HG03571 (cell line): ENCODE results near the gene STN1.

ENCODE experiments used
- ATAC-seq: cut with Tn5 transposase; IDR thresholded peaks from one replicate; pipeline ENCODE4 v1.9.1; 2021; ENCODE audit not compliant: unreplicated experiment

Gene STN1

DNA sequence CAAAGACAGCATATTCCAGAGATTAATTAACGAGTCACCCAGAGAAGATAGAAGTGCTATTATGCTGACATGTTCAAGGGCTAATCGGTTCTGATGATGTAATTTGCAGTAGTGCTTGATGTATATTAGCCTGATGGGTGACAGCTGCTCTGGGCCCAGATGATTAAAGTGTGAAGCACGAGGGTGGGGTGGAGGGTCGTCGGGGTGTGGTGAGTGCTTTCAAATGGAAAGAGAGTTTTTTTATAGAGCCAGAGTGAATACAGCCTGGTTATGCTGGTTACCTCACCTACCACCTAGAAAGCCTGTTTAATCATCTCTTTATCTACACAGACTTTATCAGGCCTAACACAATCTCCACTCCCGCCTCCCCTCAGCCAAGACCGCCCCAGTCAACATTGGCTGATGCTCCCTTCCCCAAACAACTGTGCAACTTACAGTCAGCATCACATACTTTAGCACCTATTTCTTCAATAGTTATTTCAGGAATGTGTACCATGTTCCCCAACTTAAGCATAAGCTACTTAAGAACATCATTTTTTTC, 11.5 kb upstream of the STN1 start:
- ATAC-seq, result no peak

- ATAC-seq, result no peak
Measured at GRCh38 chr10:103928784-103929183, 10.8 kb upstream of the STN1 start.

GRCh38 chr10:103926722-103927319, 8.8 kb upstream of the STN1 start:
- ATAC-seq, result no peak

GRCh38 chr10:103925591-103925990, 7.6 kb upstream of the STN1 start:
- ATAC-seq, result no peak

- ATAC-seq, result no peak
Measured at GRCh38 chr10:103923502-103923901, 5.5 kb upstream of the STN1 start.

GRCh38 chr10:103922659-103923058, 4.7 kb upstream of the STN1 start:
- ATAC-seq, result no peak

- ATAC-seq, result no peak
Measured at GRCh38 chr10:103921750-103922195, 3.8 kb upstream of the STN1 start.

DNA sequence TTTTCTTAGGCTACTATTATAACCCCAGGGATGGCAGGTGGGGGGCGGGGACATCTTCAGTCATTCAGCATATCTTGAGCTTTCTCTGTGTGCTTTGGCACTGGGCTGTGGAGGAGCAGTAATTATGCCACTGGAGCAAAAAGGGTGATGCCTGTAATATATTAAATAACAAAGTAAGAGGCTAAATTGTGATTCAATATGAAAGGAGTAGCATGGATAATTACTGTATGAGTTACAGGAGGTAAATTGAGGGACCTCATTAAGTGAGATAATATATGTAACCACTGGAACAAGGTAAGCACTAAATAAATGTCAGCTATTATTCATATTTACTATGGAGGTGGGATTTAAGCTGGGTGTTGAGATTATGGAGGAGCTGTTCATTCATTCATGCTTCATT, 3.3 kb upstream of the STN1 start:
- no peak for ATAC-seq

- no peak for ATAC-seq
Measured at GRCh38 chr10:103919648-103920025, 1.7 kb upstream of the STN1 start.

GRCh38 chr10:103917302-103918052, 507 bp downstream of the STN1 start:
- ATAC-seq, result peak; percentile 6

DNA sequence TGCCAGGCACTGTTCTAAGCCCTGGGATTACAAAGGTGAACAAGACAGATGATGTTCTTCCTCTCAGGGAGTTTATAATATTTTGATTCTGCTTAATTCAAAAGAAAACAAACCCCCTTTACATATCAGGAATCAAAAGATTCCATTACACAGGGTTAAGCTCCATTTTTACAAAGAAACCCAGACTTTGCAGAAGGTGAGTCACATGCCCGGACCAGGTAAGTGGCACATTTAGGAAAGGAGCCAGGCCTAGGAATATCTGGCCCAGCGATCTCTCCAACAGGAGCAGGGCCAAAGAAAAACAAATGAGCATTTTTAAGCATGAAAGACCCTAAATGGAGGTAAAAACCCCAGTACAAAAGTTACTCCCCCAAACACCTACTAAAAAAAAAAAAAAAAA, 1.1 kb downstream of the STN1 start:
- ATAC-seq, result no peak

DNA sequence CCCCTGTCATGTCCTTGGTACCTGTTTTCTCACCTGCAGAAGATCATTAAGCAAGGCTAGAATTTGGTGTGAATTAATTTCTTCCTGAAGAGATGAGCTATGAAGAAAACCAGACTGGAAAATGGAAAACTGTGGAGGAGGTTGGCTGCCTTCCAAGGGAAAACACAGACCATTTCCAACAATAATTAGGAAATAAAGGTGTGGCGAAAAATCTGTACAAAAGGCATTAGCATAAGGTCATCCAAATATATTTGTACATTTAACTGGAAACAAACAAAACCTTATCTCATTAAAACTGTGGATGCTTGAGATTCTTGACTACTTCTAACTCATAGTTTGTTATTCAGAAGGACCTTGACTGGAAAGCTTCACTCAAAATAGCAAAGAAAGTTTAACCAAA, 1.7 kb downstream of the STN1 start:
- no peak for ATAC-seq

GRCh38 chr10:103915796-103916195, 2.2 kb downstream of the STN1 start:
- no peak for ATAC-seq

- ATAC-seq, result no peak
Measured at GRCh38 chr10:103912759-103913158, 5.2 kb downstream of the STN1 start.

GRCh38 chr10:103911021-103911459, 6.9 kb downstream of the STN1 start:
- no peak for ATAC-seq

- no peak for ATAC-seq
Measured at GRCh38 chr10:103910442-103911012, 7.5 kb downstream of the STN1 start.

DNA sequence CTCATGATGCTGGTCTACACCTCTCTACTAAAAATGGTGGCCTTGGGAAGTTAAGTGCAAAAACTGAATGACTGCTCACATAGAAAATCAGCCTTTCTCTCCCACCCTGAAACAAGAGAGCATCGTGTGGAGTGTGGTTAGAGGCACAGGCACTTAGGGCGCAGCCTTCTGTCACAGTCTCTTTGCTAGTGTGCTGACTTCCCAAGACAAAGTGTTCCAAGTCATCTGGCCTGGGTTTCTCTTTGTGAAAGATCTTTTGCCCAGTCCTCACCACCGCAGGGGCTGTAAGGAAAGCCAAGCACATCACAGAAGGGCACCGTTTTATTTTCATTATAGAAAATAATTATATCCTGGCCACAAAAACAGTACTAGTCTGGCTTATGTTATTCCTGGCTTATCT, 12.5 kb downstream of the STN1 start:
- ATAC-seq, result no peak

DNA sequence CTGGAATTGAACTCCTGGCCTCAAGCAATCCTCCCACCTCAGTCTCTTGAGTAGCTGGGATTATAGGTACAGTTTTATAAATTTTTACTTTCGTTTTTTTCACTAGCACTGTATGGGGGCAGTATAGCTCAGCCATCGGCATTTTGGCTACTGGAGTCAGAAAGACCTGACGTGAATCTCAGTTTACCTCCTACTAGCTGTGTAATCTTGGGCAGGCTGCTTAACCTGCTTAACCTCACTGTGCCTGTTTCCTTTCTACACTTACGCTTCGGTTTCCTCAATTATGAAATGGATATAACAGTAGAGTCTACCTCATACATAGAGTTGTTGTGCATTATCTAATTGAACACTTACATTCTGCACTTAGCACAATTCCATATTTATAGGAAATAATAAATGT, 16.7 kb downstream of the STN1 start:
- ATAC-seq, result no peak

GRCh38 chr10:103899312-103899711, 18.7 kb downstream of the STN1 start:
- ATAC-seq, result no peak

DNA sequence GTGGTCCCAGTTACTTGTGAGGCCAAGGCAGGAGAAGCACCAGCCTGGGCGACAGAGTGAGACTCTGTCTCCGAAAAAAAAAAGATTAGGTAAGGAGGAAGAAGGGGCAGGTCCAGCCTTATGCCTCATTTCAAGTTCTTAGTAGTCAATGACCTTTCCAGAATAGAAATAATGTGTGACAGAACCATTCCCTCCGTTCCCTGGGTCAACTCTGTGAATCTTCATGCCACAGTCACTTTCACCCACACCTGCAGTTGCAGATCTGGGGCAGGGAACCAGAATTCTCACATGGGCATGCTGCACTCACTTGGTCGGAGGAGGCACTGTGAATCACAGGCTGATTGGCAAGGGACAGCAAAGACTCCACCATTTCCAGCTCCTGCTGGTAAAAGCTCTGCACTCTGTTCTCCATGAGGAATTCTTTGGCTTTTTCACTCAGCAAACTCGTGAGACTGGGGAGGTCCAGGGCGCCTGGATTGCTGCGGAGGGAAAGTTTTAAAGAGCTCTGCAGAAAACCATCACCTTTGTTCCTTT, 20.7 kb downstream of the STN1 start:
- ATAC-seq, result no peak

- ATAC-seq, result no peak
Measured at GRCh38 chr10:103896225-103896624, 21.8 kb downstream of the STN1 start.
